ENCODE results near the gene GP9.

GP9 gene

DNA sequence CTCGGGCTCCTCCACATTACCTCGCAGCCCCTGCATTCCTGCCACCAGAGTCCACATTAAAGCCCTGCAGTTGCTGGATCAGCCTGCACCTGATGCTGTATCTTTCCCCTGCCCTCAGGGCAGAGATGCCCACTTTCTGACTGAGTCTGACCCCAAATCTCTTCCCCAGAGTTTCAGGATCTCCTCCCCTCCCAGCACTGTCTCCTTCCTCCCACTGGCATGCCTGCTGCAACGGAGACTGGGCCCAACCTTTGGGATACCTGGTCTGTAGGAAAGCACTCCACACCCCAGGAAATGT is 20.6 kb upstream of the GP9 start:
- H3K4me1 ChIP-seq (ENCODE audit: control insufficient read depth, low read depth, low read length), result no peaks in the 10 kb centered on the region
- no peaks in the 10 kb centered on the region for H3K9me3 ChIP-seq (ENCODE audit: control insufficient read depth, low read depth, low read length)
- no peak overlapping the region for H3K27ac ChIP-seq (ENCODE audit: low read length)
- H3K36me3 ChIP-seq (ENCODE audit: control insufficient read depth, low read depth, low read length), result no peaks in the 10 kb centered on the region
- no peak overlapping the region for H3K4me3 ChIP-seq (ENCODE audit: low read length)
- no peaks in the 10 kb centered on the region for H3K27me3 ChIP-seq (ENCODE audit: control insufficient read depth, insufficient read depth, low read length)
- no peak overlapping the region for H3K9ac ChIP-seq (ENCODE audit: low read length)

DNA sequence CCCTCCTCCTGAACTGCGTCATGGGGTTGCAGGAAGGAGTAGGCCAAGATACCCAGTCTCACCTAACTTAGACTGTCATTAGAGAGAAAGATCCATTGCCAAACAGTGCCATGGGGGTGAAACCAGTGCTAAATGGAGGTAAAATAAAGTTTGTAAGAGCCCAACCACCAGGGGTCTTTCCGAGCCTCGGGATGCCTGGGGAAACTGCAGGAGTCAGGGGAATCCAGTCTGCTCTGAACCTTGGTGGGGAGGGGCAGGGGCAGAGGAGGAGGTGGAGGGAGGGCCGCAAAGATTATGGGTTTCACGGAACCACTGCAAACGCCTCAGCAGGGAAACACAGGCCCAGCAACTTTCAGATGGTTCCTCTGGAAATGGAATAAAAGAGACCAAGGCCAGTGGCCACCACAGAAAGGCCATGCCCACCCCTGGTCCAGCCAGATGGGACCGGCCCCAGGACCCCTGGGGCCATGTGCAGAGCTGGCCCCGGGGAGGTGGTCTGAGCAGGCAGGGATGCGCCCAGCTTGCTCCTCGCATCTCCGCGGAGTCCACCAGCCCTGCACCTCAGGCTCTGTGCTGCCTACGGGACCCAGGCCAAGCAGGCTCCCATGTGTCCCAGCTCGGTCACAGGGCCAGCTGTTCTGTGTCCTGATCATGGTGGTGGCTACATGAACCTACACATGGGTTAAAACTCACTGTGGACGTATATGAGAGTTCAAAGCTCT is 19.8 kb upstream of the GP9 start:
- H3K4me3 ChIP-seq (ENCODE audit: low read length), result no peak overlapping the region
- H3K9ac ChIP-seq (ENCODE audit: low read length), result no peak overlapping the region
- H3K4me1 ChIP-seq (ENCODE audit: control insufficient read depth, low read depth, low read length), result no peaks in the 10 kb centered on the region
- H3K27me3 ChIP-seq (ENCODE audit: control insufficient read depth, insufficient read depth, low read length), result no peaks in the 10 kb centered on the region
- H3K9me3 ChIP-seq (ENCODE audit: control insufficient read depth, low read depth, low read length), result no peaks in the 10 kb centered on the region
- H3K27ac ChIP-seq (ENCODE audit: low read length), result no peak overlapping the region
- no peaks in the 10 kb centered on the region for H3K36me3 ChIP-seq (ENCODE audit: control insufficient read depth, low read depth, low read length)

DNA sequence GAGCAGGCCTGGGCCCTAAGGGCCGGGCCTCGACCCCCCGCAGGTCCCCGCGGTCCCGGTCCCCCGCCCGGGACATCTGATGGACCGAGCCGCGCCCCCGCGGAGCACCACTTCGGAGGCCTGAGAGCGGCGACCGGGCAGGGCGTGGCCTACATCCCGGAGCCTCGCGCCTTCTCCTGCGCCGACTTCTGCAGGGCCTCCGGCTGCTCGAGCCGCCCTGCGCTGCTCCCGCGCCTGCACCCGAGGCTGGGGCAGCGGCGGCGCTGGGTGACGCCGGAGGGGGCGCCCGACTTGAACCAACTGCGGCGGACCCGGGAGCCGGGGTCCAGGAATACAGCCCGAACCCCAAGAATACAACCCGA is 14.9 kb upstream of the GP9 start:
- Histone ChIP-seq H3K4me3 (ENCODE audit: low read length) (no peak overlapping the region), H3K27me3 (ENCODE audit: control insufficient read depth, insufficient read depth, low read length) (no peaks in the 10 kb centered on the region), H3K9ac (ENCODE audit: low read length) (no peak overlapping the region), H3K36me3 (ENCODE audit: control insufficient read depth, low read depth, low read length) (no peaks in the 10 kb centered on the region), H3K9me3 (ENCODE audit: control insufficient read depth, low read depth, low read length) (no peaks in the 10 kb centered on the region), H3K4me1 (ENCODE audit: control insufficient read depth, low read depth, low read length) (no peaks in the 10 kb centered on the region), H3K27ac (ENCODE audit: low read length) (no peak overlapping the region)

DNA sequence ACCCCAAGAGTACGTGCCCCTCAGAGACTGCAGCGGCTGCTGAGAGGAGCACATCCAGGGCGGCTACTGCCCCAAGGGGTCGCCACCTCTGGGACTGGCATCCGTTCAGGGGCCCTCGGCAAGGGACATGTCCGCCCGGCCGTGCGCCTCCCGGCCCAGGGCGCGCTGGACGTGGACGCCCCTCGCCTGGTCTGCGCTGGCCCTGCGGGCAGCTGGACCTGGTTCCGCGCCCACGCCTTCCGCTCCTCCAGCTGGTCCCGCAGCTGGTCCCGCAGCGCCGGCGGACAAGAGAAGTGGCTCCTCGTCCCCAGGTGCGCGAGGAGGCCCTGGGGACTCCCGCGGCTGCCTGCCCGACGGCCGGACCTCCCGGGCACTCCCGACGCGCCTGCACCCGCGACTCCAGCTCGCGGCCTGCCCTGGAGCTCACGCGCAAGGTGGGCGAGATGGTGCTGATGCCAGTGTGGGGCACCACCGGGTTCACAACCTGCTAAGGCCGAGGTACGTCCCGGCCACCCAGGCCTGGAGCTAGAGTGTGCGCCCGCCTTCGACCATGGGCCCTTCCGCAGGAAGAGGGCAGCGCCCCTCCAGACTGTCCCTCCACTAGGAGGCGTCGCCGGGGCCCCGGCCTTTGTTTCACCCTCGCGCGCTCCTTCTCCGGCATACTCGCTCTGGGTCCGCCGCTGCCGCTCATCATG is 14.4 kb upstream of the GP9 start:
- no peak overlapping the region for H3K27ac ChIP-seq (ENCODE audit: low read length)
- H3K4me1 ChIP-seq (ENCODE audit: control insufficient read depth, low read depth, low read length), result no peaks in the 10 kb centered on the region
- no peak overlapping the region for H3K9ac ChIP-seq (ENCODE audit: low read length)
- H3K27me3 ChIP-seq (ENCODE audit: control insufficient read depth, insufficient read depth, low read length), result no peaks in the 10 kb centered on the region
- H3K36me3 ChIP-seq (ENCODE audit: control insufficient read depth, low read depth, low read length), result no peaks in the 10 kb centered on the region
- no peaks in the 10 kb centered on the region for H3K9me3 ChIP-seq (ENCODE audit: control insufficient read depth, low read depth, low read length)
- no peak overlapping the region for H3K4me3 ChIP-seq (ENCODE audit: low read length)

DNA sequence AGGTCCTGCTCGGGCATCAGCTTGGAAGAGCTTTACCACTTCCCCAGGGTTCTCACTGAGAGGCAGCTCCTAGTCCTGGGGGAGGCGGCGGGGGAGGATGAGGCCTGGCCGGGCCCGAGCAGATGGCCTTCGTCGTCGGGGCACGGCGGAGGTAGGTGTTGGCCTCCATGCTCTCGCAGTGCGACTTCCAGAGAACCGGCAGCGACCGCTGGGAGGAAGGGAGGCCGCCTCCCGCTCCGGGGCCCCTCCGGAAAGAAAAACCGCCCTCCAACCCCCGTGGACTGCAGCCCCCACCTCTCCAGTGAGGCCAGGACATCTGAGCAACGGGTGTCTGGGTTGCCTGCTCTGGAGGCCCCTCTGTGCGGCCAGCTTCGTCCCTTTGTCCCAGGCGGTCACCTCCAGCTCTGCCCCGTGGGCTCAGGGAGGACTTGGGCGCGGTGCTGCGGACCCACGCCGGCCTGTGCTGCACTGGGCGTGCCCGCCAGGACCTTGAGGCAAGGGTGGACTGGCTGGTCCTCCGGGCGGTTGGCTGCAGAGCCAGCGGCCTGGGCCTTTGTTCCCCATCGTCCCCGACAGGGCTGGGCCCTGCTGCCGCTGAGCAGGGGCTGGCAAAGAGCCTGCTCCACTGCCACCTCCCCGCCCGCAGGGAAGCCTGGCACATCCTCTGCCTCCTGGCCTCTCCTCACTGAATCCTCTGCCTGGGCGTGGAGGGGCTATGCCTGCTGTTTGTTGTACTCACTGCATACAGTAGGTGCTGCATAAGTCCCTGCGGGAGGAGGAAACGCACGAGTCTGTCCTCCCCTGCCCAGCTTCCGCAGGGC is 13.6 kb upstream of the GP9 start:
- no peak overlapping the region for H3K4me3 ChIP-seq (ENCODE audit: low read length)
- no peak overlapping the region for H3K27ac ChIP-seq (ENCODE audit: low read length)
- no peaks in the 10 kb centered on the region for H3K4me1 ChIP-seq (ENCODE audit: control insufficient read depth, low read depth, low read length)
- no peak overlapping the region for H3K9ac ChIP-seq (ENCODE audit: low read length)
- no peaks in the 10 kb centered on the region for H3K36me3 ChIP-seq (ENCODE audit: control insufficient read depth, low read depth, low read length)
- H3K9me3 ChIP-seq (ENCODE audit: control insufficient read depth, low read depth, low read length), result no peaks in the 10 kb centered on the region
- H3K27me3 ChIP-seq (ENCODE audit: control insufficient read depth, insufficient read depth, low read length), result no peaks in the 10 kb centered on the region

DNA sequence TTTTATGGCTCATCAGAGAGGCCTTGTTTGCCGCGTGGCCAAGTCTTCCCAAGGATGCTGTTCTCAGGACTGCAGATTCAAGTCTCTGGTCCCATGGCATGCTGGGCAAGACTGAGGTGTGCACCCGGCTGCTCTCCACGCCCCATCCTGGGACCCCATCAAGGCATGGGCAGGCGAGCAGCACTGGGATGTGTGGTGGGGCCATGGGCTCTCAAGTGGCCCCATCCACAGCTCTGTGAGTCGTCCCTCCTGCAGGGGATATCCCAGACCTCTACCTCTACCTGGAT is 13.1 kb upstream of the GP9 start:
- Histone ChIP-seq H3K9ac (ENCODE audit: low read length) (no peak overlapping the region), H3K36me3 (ENCODE audit: control insufficient read depth, low read depth, low read length) (no peaks in the 10 kb centered on the region), H3K4me1 (ENCODE audit: control insufficient read depth, low read depth, low read length) (no peaks in the 10 kb centered on the region), H3K27me3 (ENCODE audit: control insufficient read depth, insufficient read depth, low read length) (no peaks in the 10 kb centered on the region), H3K27ac (ENCODE audit: low read length) (no peak overlapping the region), H3K4me3 (ENCODE audit: low read length) (no peak overlapping the region), H3K9me3 (ENCODE audit: control insufficient read depth, low read depth, low read length) (no peaks in the 10 kb centered on the region)

DNA sequence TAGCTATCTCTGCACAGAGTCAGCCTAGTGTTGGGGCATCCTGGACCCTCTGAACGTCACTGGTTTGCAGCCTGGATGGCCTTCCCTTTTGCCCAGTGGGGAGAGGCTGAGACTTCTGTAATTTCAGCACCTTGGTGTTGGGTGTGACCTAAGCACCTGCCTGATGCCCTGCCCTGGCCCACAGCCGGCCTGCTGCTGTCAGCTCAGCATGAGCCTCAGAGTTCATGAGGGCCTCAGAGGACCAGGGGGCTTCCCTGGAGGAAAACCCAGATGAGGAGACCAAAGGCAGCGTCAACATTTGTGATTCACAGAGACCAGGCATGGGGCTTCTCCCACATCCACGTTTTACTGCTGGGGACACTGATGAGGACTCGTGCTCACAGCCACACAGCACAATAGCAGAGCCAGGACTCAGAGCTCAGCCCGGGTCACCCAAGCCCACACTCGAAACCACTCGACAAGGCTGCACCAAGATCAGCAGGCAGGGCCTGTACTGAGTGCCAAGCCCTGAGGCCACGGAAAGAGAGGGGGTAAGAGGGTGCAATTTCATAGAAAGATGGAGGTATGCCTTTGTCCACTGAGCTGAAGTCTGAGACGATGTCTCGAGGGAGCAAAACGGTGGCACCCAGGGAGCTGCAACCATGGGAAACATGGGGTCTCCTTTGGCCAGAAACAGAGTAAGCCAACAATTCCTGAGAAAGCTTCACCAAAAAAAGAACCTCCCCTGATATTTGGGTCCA is 9.9 kb upstream of the GP9 start:
- Histone ChIP-seq H3K36me3 (ENCODE audit: control insufficient read depth, low read depth, low read length) (no peaks in the 10 kb centered on the region), H3K4me1 (ENCODE audit: control insufficient read depth, low read depth, low read length) (no peaks in the 10 kb centered on the region), H3K4me3 (ENCODE audit: low read length) (no peak overlapping the region), H3K9me3 (ENCODE audit: control insufficient read depth, low read depth, low read length) (no peaks in the 10 kb centered on the region), H3K27me3 (ENCODE audit: control insufficient read depth, insufficient read depth, low read length) (no peaks in the 10 kb centered on the region), H3K9ac (ENCODE audit: low read length) (no peak overlapping the region), H3K27ac (ENCODE audit: low read length) (no peak overlapping the region)

DNA sequence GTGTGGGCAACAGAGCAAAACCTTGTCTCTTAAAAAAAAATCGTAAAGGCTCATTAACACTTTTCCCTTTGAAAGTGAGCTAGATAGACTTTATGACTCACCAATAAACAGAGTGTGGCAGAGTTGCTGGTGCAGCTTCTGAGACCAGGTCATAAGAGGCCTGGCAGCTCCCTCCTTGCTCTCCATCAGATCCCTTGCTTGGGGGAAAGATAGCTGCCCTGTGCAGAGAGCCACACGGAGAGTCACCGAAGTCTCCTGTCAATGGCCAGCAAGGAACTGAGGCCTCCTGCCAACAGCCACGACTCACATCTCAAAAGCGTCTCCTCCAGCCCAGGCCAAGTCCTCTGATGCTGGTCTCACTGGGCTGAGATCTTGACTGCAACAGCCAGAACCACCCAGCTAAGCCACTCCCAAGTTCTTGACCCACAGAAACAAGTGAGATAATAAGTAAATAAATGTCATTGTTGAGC is 8.7 kb upstream of the GP9 start:
- Histone ChIP-seq H3K27ac (ENCODE audit: low read length) (no peak overlapping the region), H3K9ac (ENCODE audit: low read length) (no peak overlapping the region), H3K4me1 (ENCODE audit: control insufficient read depth, low read depth, low read length) (no peaks in the 10 kb centered on the region), H3K9me3 (ENCODE audit: control insufficient read depth, low read depth, low read length) (no peaks in the 10 kb centered on the region), H3K27me3 (ENCODE audit: control insufficient read depth, insufficient read depth, low read length) (no peaks in the 10 kb centered on the region), H3K36me3 (ENCODE audit: control insufficient read depth, low read depth, low read length) (no peaks in the 10 kb centered on the region), H3K4me3 (ENCODE audit: low read length) (no peak overlapping the region)

DNA sequence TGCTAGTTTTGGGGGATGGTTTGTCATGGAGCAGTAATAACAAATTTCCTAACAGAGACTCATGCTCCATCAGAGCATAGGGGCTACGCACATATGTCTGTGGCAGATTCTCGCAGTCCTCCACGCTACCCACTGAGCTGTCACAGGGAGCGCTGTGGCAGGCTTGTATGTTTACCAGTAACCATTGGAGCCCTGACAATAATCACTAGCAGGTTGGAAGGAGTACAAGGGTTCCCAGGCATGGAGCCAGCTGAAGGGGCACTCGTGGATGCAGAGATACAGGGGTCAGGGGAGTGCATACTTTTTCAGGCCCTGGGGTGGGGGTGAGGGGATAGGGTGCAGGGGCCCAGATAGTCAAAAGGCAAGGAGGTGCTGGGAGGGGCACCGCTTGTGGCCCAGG is 7.9 kb upstream of the GP9 start:
- Histone ChIP-seq H3K27ac (ENCODE audit: low read length) (no peak overlapping the region), H3K27me3 (ENCODE audit: control insufficient read depth, insufficient read depth, low read length) (no peaks in the 10 kb centered on the region), H3K36me3 (ENCODE audit: control insufficient read depth, low read depth, low read length) (no peaks in the 10 kb centered on the region), H3K4me3 (ENCODE audit: low read length) (no peak overlapping the region), H3K4me1 (ENCODE audit: control insufficient read depth, low read depth, low read length) (no peaks in the 10 kb centered on the region), H3K9ac (ENCODE audit: low read length) (no peak overlapping the region), H3K9me3 (ENCODE audit: control insufficient read depth, low read depth, low read length) (no peaks in the 10 kb centered on the region)

DNA sequence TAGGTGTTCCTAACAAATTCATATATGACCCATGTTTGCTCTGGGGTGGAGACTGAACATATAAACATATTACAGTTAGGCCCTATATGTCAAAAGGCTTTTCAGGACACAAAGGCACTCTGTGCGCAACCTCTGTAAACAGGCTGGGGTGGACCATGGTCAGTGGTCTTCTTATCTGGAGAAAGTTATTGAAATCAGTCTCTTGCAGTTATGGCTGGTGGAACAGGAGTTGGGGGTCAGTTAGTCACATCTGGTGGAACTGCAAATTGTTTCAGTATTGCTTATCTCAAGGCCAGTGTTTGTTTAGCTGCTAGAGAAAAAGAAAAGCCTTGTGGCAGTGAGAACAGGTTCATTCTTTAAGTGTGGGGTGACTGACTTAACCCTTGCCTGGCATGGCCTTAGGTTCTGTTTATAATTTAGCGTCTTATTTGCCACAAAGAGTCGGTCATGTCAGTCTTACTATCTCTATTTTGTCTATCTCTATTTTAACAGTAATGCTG is 5.9 kb upstream of the GP9 start:
- Histone ChIP-seq H3K36me3 (ENCODE audit: control insufficient read depth, low read depth, low read length) (no peaks in the 10 kb centered on the region), H3K9me3 (ENCODE audit: control insufficient read depth, low read depth, low read length) (no peaks in the 10 kb centered on the region), H3K4me1 (ENCODE audit: control insufficient read depth, low read depth, low read length) (no peaks in the 10 kb centered on the region), H3K4me3 (ENCODE audit: low read length) (no peak overlapping the region), H3K9ac (ENCODE audit: low read length) (no peak overlapping the region), H3K27me3 (ENCODE audit: control insufficient read depth, insufficient read depth, low read length) (no peaks in the 10 kb centered on the region), H3K27ac (ENCODE audit: low read length) (no peak overlapping the region)

DNA sequence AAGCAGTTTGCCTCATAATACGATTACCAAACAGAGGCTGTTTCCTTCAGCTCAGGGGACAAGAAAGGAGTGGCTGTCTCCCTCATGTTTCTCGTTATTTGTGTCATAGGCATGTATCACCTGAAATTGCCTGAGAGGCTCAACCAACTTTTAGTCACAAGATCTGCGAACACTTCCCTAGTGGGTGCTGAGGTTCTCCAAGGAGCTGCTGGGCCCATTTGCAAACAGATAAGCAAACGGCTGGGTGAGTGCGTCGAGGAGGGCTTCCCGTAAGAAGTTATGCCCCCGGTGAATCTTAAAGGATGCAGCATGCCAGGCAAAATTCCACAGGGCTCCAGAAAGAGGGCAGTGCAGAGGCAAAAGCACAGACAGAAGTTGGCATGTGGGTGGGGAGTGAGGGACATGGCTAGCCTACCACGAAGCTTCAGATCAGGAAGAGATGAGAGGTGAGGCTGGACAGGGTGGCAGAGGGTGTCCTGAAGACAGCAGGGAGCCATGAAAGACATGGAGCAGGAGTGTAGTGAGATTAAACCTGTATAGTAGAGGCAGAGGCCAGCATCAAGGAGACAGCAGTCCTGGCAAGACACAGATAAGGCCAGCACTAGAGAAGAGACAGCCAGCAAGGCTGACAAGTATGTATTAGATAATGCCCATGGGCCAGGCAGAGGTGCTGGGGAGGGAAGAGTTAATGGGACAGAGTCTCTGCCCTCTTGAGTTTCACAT is 4.0 kb upstream of the GP9 start:
- H3K27ac ChIP-seq (ENCODE audit: low read length), result no peak overlapping the region

More for the DNA sequence above, 4.0 kb upstream of the GP9 start:
- Histone ChIP-seq H3K4me1 (ENCODE audit: control insufficient read depth, low read depth, low read length) (no peaks in the 10 kb centered on the region), H3K9me3 (ENCODE audit: control insufficient read depth, low read depth, low read length) (no peaks in the 10 kb centered on the region), H3K4me3 (ENCODE audit: low read length) (no peak overlapping the region), H3K36me3 (ENCODE audit: control insufficient read depth, low read depth, low read length) (no peaks in the 10 kb centered on the region), H3K9ac (ENCODE audit: low read length) (no peak overlapping the region), H3K27me3 (ENCODE audit: control insufficient read depth, insufficient read depth, low read length) (no peaks in the 10 kb centered on the region)

All from iPS-18a (cell line).